Mammary epithelial cell (primary cell): ENCODE results near the gene SLC4A9.

Experiments used
- EZH2 ChIP-seq: IDR thresholded peaks from 2 replicates; pipeline ENCODE4 v1.6.1; 2012; ENCODE audit warnings: low read length, inconsistent platforms, borderline replicate concordance
- TF ChIP-seq, protein P1 (sequence below), 2 donors: IDR thresholded peaks in 1 of 2; conservative IDR thresholded peaks in 1 of 2; 2 replicates each; pipeline ENCODE4 v1.5.1; 2011 to 2012; ENCODE audit warnings: inconsistent platforms in 2 of 2, low read length in 2 of 2, mild to moderate bottlenecking in 2 of 2, control low read depth in 1 of 2, low read depth in 1 of 2; ENCODE audit not compliant: insufficient read depth in 1 of 2; ENCODE audit errors: extremely low read depth in 1 of 2

DNA sequence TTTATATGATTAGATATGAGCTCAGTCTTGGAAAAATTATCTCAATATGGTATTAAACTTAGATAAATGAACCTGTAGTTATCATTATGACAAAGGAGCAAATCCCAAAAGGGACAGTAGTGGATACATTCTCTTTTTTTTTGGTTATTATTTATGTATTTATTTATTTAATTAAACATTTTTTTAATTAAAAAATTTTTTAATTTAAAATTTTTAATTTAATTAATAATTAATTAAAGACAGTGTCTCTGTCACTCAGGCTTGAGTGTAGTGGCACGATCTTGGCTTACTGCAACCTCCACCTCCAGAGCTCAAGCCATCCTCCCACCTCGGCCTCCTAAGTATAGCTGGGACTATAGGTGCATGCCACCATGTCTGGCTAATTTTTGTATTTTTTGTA lies 57.2 kb downstream of the SLC4A9 start:
- TF ChIP-seq, protein P1, sequence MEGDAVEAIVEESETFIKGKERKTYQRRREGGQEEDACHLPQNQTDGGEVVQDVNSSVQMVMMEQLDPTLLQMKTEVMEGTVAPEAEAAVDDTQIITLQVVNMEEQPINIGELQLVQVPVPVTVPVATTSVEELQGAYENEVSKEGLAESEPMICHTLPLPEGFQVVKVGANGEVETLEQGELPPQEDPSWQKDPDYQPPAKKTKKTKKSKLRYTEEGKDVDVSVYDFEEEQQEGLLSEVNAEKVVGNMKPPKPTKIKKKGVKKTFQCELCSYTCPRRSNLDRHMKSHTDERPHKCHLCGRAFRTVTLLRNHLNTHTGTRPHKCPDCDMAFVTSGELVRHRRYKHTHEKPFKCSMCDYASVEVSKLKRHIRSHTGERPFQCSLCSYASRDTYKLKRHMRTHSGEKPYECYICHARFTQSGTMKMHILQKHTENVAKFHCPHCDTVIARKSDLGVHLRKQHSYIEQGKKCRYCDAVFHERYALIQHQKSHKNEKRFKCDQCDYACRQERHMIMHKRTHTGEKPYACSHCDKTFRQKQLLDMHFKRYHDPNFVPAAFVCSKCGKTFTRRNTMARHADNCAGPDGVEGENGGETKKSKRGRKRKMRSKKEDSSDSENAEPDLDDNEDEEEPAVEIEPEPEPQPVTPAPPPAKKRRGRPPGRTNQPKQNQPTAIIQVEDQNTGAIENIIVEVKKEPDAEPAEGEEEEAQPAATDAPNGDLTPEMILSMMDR (conservative IDR thresholded peaks at IDR 0.05 in 1 of 2, IDR thresholded peaks at IDR 0.05 in 1 of 2; ENCODE audit: extremely low read depth in 1 of 2, insufficient read depth in 1 of 2, low read depth in 1 of 2, low read length in 2 of 2): no peak
- TF ChIP-seq EZH2: no peak
